HG03066 (cell line): Measurements from ENCODE around the gene GRID1.

Source experiments
- ATAC-seq: cut with Tn5 transposase; IDR thresholded peaks from one replicate; pipeline ENCODE4 v1.9.1; 2021; ENCODE audit warnings: low read depth; ENCODE audit not compliant: unreplicated experiment

Gene GRID1

GRCh38 chr10:86371116-86371515 lies 4.5 kb upstream of the GRID1 start:
- ATAC-seq, result no peak

GRCh38 chr10:86370006-86370585 lies 3.5 kb upstream of the GRID1 start:
- no peak for ATAC-seq

GRCh38 chr10:86368987-86369386 lies 2.4 kb upstream of the GRID1 start:
- no peak for ATAC-seq

GRCh38 chr10:86368046-86368445 lies 1.5 kb upstream of the GRID1 start:
- ATAC-seq, result no peak

- peak; percentile 14 for ATAC-seq
Observed at GRCh38 chr10:86367152-86367951, 757 bp upstream of the GRID1 start.

GRCh38 chr10:86366902-86367151 lies 232 bp upstream of the GRID1 start:
- ATAC-seq, result peak; percentile 40

- no peak for ATAC-seq
Observed at GRCh38 chr10:86365346-86366032, 1.1 kb downstream of the GRID1 start.

GRCh38 chr10:86364491-86365345 lies 1.9 kb downstream of the GRID1 start:
- no peak for ATAC-seq

GRCh38 chr10:86363833-86364490 lies 2.6 kb downstream of the GRID1 start:
- no peak for ATAC-seq

- no peak for ATAC-seq
Observed at GRCh38 chr10:86363184-86363832, 3.3 kb downstream of the GRID1 start.

GRCh38 chr10:86362586-86363183 lies 3.9 kb downstream of the GRID1 start:
- no peak for ATAC-seq

- ATAC-seq, result no peak
Observed at GRCh38 chr10:86362129-86362527, 4.5 kb downstream of the GRID1 start.

GRCh38 chr10:86361156-86362128 lies 5.2 kb downstream of the GRID1 start:
- no peak for ATAC-seq

- no peak for ATAC-seq
Observed at GRCh38 chr10:86360657-86361056, 5.9 kb downstream of the GRID1 start.

- no peak for ATAC-seq
Observed at GRCh38 chr10:86359954-86360353, 6.6 kb downstream of the GRID1 start.

- ATAC-seq, result no peak
Observed at GRCh38 chr10:86359111-86359510, 7.5 kb downstream of the GRID1 start.

- ATAC-seq, result no peak
Observed at GRCh38 chr10:86357676-86358075, 8.9 kb downstream of the GRID1 start.

GRCh38 chr10:86357041-86357440 lies 9.6 kb downstream of the GRID1 start:
- ATAC-seq, result no peak

- no peak for ATAC-seq
Observed at GRCh38 chr10:86356296-86356695, 10.3 kb downstream of the GRID1 start.
